GM19452 (cell line): ENCODE data around the gene MCTP2.
"Not testable (repeated sequence)": the region's sequence is repeated elsewhere in the genome, so short reads cannot be mapped to it uniquely, and the experiment has no call there.

ENCODE experiments used
- ATAC-seq: cut with Tn5 transposase; IDR thresholded peaks from one replicate; pipeline ENCODE4 v1.9.1; 2021; ENCODE audit not compliant: unreplicated experiment

MCTP2 gene

DNA sequence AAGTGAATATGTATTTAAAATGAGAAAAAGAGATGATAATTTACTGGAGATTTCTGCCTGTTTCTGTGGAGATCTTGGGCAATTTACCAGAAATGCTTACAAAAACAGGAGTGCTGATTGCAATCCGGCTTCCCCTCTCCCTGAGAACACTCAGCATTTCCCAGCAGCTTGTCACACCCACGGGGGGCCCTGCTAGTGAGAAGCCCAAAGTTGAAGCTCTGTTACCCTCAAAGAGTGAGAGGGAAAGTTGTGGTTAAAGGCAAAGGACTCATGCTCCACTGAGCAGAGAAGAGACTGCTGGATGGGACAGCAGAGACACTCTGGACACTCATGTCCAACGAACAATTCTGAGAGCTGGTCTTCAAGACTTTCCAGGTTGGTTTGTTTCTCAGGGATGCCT is 2.9 kb downstream of the MCTP2 start:
- no peak for ATAC-seq

DNA sequence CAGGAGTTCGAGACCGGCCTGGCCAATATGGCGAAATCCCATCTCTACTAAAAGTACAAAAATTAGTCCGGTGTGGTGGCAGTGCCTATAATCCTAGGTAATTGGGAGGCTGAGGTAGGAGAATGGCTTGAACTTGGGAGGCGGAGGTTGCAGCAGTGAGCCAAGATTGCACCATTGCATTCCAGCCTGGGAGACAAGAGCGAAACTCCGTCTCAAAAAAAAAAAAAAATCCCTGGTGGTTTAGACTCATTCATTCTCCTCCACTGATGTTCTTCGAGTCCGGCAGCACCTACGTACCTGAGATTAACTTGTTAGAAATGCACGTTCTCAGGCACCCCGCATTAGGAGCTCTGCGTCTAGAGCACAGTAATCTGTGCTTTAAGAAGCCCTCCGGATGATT is 3.7 kb downstream of the MCTP2 start:
- no peak for ATAC-seq

GRCh38 chr15:94235646-94236045 is 4.3 kb downstream of the MCTP2 start:
- no peak for ATAC-seq

- no peak for ATAC-seq
These were observed 5.2 kb downstream of the MCTP2 start for GRCh38 chr15:94236608-94237007.

DNA sequence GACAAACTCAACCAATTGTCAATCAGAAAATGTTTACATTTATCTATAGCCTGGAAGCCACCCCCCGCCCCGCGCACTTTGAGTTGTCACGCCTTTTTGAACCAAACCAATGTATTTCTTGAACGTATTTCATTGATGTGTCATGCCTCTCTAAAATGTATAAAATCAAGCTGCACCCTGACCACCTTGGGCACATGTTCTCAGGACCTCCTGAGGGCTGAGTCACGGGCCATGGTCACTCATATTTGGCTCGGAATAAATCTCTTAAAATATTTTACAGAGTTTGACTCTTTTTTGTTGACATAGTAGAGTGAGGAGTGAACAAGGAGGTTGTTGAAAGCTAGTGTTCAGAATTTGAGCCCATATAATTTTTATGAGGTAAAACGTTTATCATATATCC is 6.5 kb downstream of the MCTP2 start:
- ATAC-seq, result no peak

GRCh38 chr15:94238539-94239118 is 7.3 kb downstream of the MCTP2 start:
- peak; percentile 71 for ATAC-seq

DNA sequence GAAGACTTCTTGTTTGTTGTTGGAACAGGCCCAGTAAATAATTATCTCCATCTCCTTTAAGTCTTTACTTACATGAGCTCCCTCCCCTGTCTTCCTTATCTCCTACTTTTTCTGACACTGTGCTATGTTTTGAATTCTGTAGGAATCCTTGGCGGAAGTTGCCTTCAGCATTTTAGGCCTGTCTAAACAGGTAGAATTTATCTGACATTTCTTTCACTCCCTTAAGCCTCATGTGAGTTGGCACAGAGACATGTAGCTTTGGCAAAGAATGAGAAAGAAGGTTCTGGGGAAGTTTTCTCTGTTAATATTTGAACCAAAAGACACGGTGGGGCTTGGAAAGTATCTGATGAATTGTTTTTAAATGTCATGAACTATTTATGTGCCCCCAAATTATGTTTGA is 8.1 kb downstream of the MCTP2 start:
- ATAC-seq, result no peak

DNA sequence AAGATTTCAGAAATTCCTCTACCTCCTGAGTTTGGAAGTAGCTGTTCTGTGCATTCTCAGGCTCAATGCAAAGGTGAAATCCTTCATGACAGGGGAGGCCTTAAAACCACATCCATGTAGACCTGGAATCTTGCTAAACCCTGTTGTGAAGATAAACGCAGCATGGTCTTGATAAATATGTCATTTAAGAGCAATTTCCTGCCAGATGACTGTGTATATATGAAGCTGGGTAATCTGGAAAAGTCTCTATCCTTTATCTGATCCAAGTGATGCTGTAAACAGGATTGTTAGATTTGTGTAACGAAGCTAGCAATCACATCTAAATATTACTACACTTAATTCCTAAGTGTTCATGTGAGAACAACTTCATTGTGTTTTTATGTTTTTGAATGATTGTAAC is 9.1 kb downstream of the MCTP2 start:
- no peak for ATAC-seq

- no peak for ATAC-seq
These were observed 10.9 kb downstream of the MCTP2 start for GRCh38 chr15:94242257-94242656.

DNA sequence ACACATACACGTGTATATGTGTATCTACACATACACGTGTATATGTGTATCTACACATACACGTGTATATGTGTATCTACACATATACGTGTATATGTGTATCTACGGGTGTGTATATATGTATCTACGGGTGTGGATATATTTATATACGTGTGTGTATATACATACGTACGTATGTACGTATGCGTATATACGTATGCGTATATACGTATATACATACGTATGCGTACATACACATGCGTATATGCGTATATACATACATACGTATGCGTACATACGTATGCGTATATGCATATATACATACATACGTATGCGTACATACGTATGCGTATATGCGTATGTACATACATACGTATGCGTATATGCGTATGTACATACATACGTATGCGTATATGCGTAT is 11.6 kb downstream of the MCTP2 start:
- ATAC-seq, result not testable (repeated sequence)

- no peak for ATAC-seq
These were observed 12.1 kb downstream of the MCTP2 start for GRCh38 chr15:94243418-94243817.

GRCh38 chr15:94246016-94246415 is 14.7 kb downstream of the MCTP2 start:
- ATAC-seq, result peak; percentile 58

GRCh38 chr15:94247789-94248638 is 16.7 kb downstream of the MCTP2 start:
- no peak for ATAC-seq

DNA sequence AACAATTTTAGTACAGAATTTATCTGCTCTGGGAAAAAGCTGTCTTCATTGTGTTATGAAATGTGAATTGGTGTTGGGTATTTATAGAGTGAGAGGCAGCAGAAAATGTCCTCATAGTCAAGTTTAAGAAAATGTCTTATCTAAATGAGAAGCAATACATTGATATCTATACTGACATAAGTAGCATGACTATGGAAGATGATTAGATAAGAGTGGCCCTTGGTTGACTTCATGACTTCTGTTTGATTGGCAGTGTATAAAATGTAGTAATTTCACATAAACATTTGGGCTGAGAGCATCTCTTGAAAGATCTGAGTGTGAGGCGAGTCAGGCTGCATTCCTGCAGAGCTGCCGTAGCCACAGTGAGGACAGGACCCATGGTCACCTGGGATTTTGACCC is 19.4 kb downstream of the MCTP2 start:
- ATAC-seq, result no peak

DNA sequence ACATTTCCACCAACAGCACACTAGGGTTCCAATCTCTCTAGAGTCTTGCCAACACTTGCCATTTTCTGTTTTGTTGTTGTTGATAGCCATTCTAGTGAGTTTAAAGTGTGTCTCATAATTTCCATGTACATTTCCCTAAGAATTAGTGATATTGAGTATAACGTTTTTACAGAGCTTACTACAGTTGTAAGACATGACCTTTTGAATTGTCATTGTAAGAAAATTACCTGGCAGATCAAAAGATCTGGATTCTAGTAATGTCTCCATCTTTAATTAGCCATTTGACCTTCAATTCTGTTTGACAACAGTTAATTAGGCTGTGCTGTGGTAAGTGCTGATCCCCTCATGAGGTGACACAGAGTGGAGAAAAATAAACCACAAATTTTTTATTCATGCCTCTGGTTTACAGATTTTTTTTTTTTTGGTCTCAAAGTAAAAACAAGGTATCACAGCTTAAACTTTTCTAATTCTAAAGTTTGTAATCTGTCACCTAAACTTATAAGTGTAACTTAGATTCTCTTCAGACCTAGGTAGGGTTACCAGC is 20.9 kb downstream of the MCTP2 start:
- no peak for ATAC-seq

DNA sequence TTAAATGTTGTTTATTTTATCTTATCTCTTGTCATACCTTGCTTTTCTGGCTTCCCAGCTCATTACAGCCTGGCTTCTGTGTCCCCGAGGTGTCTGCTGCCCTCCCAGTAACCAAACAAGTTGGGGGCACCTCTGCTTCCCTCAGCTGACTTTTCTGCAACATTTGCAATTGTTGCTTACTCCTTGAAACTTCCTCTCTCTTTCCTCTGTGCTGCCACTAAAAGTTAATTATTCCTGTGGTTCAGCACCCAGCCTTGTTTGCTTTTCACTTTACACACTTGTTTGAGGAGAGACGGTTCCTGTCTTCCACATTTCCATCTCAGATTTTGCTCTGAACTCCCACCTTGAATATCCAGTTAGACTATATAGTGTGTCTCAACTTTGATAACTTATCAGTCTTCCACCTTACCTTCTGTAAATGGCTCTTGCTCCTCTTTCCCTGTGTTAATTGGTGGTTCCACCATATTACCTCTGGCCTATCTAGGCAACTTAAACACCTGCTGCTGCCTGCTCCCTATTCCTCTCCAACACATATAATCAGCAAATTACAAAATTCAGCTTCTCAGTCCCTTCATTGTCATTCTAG is 21.6 kb downstream of the MCTP2 start:
- peak; percentile 10 for ATAC-seq

DNA sequence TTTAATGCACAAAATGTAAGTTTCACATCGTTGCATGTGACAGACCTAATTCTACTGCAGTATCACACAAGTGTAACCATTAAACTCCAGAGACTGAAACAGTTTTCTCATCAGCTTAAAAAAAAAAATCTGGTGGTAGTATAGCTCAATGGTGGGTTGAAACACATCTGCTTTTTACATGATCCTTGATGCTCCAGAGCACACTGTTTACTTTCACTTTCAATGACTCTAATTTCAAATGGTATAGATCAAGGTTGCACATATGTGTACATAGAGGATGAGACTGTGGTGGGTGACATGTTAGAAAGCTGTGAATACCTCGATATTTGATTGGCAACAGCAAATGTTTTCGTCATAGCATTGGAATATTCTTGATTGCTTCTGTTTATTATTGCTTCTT is 22.4 kb downstream of the MCTP2 start:
- ATAC-seq, result peak; percentile 60

DNA sequence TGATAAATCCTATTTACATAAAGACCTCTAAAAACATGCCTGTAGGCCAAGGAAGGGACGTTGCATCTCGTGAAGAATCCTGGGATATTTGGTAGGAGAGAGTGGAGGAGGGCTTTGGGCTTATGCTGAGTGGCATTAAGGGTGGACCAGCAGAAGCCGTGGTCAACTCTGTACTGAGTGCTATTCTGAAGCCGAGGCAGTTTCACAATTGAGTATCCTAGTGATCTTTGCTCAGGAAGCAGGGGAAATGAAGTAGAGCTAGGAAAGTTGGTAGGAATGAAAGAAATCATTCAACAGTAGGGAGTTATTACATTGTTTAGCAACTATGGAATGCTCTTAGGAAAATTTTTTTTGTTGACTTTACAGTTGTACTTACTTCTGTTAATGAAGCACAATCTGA is 24.2 kb downstream of the MCTP2 start:
- ATAC-seq, result no peak

DNA sequence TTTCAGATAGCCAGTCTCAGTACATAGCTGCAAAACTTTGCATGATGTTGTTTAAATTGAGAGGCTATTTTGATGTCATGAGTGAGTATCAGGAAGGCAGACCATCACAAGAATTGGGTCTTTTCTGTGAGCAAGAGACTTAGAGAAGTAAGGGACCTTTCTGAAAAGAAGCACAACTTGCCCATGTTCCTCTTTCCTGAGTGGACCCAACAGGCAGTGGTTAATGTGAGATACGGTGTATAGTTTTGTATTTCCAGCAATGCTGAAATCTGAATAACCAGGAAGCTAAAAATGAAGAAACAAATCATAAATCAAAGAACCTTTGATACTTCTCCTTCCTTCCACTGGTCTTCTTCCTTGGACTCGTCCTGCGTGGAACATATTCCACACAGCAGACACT is 25.1 kb downstream of the MCTP2 start:
- no peak for ATAC-seq

- ATAC-seq, result not testable (repeated sequence)
These were observed 26.4 kb downstream of the MCTP2 start for GRCh38 chr15:94257776-94258175.

DNA sequence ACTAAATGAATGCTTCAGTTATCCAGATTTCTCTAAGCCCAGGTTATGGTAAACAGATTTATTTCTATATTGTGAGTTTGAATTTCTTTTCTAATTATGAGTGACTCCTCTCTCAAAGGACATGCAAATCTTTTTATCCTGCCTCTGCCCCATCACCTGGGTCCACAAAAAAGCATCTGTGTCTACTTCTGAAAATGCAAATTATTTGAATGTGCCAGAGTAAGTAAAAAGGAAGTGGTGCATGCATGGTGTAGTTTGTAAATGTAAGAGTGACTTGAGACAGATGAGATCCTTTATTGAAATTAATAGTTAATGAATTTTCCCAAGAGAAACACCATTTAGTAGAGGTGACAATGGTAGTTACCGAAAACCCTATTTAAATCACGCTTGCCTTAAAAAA is 26.9 kb downstream of the MCTP2 start:
- ATAC-seq, result peak; percentile 55

- no peak for ATAC-seq
These were observed 27.9 kb downstream of the MCTP2 start for GRCh38 chr15:94259121-94259751.
